Measurements from ENCODE around the gene TIMM22.

The TIMM22 gene

DNA sequence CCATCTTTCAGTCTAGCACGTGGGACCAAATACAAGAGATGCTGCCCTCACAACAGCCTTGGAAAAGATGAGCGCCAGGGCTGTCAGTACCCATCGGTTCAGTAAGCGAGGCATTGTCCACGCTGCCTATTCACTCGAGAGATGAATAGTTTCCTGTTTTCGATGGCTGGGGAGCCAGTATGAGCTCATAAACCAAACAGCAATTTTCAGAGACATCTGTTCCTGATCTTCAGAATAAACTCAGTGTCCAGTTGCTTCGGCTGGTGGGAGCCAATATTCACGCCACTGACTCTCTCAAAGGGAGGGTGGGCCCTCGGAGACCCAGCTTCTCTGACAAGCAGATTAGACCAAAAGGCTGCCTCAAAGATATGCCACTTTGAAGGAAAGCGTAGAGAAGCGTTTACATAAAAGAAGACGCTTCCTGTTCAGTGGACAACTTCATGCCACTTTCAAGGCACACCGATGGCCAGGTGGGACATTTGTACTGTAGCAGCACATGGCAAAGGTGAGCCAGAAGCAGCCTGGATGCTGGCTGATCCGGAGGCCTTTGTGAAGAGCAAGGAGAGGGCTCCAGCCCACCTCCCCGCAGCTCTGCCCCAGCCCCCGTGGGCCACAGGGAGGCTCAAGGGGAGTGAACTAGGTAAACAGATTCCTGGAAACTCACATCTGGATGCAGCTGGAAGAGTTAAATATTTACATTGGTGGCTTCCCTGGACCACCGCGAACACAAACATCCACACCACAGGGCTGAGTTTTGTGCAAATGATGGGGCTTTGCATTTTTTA lies 6.0 kb downstream of the TIMM22 start:
- DNase-seq: peak; percentile 53

DNA sequence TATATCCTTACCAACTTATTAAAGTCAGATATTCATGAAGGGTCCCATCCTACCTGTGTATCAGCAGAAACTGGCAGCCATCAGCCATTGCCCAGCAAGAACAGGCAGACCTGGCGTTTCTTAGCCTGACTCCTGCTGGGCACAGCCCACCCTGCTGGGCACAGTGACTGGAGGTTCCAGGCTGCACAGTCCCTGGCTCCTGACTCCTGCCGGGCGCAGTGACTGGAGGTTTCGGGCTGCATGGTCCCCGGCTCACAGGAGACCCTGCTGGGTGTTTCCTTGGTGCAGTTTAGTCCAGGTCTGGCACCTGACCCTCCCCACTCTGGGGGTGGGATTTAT lies 6.7 kb downstream of the TIMM22 start:
- peak; percentile 57 for DNase-seq

DNA sequence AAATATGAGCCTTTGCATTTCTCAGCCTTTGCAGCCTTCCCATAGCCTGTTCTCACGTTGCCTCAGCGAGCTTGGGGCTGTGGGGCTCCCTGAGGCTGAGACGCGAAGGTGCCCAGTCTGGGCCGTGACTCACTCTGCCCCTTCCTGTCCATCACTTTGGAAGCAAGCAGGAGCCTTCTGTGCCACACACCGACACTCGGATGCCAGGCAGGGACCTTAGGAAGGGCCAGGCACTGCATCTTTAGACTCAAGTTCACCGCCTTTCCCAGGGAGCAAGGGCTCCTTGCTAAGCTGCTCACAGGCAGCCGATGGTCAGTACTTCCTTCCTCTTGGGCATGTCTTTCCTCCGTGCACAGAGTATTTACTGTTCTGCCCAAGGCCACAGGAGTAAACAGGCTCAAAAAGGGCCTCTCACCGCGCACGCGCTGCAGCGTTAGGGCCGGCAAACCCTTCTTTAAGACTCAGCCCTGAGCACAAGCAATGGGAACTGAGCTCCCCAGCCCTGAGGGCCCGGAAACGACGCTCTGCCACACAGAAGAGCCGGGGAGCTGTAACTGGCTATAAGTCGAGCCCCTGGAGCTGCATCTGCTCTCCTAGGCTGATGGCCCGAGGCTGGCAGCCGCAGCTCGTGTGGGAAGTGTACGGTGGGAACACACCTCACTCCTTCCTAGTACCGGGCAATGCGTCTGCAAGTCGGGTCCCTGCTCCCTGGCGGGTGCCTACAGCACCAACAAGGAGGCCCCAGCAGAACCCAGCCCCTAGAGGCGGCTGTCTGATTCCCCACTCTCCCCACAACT lies 7.2 kb downstream of the TIMM22 start:
- DNase-seq: no peak

DNA sequence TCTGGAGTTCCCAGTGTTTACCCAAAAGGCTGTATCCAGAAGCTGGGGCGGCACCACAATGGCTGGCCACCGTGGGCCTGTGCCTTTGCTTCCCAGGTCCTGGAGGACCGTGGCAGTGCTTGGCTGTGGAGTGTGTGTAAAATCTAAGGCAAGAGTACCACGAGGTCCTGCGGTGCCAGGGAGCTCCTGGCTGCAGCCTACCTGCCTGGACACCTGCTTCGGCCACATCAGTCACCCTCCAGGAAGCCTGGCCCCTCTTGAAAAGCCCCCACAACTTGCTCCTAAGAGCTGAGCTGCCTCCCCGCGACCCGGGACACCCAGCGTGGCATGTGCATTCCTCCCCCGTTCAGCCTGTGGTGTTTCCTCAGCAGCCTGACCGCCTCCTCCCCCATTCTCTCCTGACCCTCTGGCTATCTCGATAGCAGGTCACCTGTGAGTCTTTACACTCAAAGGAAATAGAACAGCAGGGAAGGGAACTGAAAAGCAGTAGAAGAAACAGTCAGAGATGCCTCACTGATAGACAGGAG lies 7.9 kb downstream of the TIMM22 start:
- DNase-seq: no peak

DNA sequence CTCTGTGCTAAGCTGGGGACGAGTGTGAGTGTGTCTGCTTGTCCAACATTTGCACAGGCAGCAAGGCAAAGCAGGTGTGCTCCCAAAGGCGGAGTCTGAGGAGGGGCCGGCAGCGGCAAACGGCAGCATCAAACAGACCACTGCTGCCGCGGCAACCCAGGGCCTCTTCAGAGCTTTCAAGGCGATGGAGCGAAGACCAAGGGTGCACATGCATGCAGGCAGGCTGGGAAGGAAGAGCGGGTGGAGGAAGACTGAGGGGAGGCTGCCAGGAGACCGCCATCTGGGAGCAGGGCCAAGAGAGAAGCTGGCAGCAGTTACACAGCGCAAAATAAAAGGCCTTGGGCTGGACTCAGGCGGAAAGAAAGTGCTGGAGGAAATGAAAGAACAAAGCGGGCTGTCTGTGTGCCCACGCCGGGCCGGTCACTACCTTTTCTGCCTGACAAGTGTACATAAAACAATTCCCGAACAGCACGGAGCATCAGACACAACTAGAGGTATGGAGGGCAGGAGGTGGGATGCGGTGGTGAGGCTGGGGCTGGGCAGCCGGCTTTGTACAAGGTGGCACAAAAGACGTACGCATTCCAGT lies 8.5 kb downstream of the TIMM22 start:
- peak; percentile 12 for DNase-seq

DNA sequence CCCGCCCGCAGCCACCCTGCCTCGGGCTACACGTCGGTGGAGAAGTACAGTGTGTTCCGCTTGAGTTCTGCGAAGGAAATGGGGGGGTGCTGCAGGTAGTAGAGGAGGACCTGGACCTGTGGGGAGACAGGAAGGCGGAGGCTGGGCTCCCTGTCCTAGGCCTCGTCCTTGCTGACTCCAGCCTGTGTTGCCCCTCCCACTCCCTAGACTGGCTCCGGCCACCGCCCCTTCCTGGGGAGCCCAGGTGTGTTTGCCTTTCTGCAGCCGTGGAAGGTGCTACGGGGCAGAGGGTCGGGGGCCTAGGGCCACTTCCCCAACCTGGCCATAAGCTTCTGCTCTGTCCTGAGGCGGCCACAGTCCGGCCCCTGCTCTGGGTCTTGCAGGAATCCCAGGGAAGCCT lies 9.1 kb downstream of the TIMM22 start:
- DNase-seq: peak; percentile 18

DNA sequence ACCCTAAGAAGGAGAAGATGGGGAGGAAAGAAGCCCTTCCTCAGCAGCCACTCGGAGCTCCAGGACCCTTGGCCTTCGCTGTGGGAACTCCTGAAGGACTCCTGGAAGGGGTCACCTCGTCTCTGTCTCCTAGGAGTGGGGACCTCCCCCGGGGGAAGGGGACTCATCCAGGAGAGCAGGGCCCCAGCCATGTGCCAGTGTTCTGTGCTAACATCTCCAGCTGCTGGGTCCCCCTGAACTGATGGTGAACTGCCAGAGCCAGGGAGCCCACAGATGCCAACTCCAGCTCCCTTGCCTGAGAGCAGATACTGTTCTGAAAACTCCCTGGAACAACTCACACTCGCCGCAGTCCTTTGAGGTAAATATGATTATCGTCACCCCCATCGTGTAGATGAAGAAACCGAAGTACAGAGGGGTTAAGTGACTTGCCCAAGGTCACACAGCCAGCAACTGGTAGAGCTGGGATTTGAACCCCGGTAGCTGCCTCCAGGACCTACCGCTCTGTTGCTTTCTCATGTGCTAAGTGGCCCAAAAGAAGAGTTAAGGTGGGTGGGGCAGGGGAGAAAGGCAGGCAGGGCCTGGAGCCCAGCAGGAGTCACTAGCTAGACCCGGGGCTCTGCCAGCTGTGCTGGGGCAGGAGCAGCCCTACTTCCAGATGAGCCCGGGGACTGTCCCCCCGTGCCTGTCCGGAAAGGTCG lies 10.5 kb downstream of the TIMM22 start:
- DNase-seq: no peak

DNA sequence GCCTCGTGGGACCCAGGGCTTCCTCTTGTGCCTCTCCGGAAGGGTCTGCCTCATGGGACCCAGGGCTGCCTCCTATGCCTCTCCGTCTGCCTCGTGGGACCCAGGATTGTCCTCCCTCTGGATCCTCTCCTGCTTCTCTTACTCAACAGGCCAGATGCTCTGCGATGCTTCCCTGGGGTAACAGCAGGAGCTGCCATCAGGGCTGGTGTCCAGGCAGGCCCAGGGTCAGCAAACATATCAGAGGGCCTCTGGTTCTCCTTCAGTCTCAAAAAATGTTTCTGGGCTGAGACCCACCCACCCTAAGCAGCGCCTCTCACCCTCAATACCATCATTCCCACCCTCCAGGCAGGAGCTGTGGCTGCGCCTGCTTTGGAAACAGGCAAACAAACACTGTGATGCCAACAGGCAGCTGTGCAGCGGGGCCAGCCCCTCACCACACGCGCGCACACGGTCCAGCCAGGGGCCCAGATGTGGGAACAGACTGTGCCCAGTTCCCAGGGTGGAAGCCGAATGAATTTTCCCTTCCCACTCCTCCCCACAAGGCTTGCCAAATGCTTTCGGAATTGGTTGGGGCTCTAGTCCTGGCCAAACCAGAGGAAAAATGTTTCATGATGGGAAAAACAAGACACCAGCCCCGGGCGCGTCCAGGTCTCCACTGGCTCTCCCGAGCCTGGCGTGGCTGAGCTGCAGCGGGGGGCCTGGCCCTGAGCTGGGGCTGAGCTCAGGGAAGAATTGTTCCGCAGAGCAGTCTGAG lies 11.3 kb downstream of the TIMM22 start:
- DNase-seq: no peak

DNA sequence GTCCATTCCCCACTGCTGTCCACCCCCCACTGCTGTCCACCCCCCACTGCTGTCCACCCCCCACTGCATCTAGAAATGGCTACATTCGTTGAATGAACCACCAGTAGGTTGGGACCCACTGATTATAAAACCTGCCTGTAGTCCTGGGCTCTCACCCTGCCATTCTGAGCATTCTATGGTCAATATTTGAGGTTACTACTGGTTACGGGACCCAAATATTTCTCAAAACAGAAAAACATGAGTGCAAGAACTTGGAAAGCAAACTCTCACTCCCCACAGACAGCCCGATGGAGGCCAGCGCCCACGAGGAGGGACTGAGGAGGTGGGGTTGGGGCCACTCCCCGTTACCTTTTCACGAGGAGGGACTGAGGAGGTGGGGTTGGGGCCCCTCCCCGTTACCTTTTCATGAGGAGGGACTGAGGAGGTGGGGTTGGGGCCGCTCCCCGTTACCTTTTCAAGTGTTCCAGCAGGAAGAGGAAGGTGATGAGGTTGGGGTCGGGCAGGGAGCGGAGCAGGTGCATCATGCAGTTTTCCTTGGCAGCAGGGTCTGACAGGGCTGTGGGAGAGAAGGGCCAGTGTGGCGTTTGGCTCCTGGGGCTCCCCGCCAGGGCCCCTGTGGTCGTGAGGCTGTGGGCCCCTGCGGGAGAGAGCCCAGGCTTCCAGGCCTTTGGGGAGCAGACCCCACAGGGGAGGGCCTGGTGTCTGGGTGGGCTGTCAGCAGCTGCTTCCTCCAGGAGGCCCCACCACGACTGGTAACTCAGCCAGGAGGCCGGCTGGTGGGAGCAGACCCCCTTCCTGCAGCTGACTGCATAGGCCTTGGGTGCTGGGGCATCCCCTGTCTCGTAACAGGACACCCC lies 12.5 kb downstream of the TIMM22 start:
- DNase-seq: no peak

DNA sequence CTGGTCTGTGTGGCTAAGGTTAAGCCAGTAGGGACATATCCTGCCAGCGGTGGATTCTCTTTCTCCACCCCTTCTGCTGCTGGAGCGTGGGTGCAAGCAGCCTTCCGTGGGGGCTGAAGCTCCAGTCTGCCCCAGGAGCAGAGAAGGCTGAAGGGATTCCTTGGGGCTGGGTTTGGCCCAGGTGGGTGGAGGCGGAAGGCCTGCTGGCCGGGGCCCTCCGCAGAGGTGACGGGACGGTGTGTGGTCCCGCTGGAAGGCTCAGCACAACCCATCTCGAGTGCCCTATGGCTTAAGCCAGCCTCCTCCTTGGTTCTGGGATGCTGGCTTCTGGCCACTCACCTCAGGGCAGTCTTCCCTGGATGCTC lies 13.1 kb downstream of the TIMM22 start:
- no peak for DNase-seq

DNA sequence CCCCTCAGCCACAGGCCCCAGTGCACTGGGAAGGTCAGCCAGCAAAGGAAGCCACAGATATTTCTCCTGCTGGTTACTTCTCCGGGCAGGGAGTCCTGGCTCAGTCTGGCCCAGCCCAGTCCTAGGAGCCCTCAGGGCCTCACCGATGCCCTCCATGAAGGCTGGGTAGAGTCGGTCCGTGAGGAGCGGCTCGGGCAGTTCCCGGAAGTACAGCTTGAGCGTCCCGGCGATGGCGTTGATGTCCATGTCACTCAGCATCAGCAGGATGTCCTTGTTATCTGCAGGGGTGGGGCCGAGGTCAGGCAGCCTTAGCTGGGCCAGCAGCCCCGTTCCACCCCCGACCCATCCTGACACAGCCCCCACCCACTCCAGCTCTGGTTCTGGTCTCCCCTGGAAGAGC lies 13.7 kb downstream of the TIMM22 start:
- no peak for DNase-seq

DNA sequence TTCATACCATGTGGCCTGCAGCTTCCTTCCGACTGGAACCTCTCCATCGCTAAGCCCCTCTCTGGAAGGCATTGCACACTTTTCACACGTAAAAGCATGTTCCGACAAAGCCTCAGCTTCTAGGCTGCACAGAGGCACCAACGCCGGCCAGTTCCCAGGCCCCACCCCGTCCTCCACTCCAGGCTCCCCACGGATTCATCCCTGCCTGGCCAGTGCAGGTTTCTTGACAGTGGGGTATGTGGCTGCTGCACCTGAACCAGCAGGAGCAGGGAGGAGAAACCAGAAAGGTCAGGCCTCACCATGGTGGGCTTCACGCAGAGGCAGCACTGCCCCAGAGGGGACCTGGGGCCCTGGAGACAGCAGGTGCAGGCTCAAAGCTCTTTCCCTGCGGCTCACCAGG lies 14.2 kb downstream of the TIMM22 start:
- no peak for DNase-seq

DNA sequence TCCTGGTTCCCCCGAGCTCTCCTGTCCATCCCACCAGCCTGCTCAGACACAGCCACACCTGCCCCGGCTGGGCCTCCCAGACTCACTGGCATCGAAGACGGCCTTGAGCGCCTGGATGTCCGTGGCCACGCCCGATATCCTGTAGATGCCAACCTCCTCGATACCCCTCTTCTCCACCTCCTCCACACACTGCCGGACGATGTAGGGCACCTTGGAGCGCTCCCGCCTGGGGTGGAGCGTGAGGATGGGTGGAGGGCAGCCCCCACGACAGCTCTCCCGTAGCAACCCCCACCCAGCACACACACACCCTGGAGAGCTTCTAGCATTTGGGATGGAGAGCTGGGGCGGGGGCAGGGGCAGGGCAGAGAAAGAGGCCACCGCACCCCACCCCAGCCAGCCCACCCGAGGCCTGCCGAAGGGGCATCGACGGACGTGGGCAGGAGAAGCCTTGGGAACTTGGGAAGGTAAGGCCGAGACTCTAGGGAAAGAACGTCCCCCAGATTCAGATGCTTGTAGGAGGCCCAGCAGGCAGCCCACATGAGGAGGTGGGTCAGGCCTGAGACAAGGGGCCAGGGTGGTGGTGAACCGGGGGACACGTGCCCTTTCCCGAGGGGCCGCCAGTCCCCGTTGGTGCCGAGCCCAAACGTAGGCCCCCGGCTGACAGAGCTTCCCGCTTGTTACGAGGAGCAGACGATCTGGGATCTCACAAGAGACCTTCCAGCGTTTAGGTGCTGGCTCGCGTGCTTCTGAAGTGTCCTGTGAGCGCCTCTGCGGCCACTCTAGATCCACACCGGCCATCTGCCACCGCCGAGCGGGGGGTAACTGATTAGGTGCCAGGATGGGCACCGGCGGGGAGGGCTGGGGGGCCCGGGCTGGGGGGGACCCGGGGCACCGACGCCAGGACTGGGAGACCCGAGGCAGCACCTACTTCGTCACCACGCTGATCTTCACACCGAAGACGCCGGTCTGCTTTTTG lies 15.1 kb downstream of the TIMM22 start:
- DNase-seq: no peak

DNA sequence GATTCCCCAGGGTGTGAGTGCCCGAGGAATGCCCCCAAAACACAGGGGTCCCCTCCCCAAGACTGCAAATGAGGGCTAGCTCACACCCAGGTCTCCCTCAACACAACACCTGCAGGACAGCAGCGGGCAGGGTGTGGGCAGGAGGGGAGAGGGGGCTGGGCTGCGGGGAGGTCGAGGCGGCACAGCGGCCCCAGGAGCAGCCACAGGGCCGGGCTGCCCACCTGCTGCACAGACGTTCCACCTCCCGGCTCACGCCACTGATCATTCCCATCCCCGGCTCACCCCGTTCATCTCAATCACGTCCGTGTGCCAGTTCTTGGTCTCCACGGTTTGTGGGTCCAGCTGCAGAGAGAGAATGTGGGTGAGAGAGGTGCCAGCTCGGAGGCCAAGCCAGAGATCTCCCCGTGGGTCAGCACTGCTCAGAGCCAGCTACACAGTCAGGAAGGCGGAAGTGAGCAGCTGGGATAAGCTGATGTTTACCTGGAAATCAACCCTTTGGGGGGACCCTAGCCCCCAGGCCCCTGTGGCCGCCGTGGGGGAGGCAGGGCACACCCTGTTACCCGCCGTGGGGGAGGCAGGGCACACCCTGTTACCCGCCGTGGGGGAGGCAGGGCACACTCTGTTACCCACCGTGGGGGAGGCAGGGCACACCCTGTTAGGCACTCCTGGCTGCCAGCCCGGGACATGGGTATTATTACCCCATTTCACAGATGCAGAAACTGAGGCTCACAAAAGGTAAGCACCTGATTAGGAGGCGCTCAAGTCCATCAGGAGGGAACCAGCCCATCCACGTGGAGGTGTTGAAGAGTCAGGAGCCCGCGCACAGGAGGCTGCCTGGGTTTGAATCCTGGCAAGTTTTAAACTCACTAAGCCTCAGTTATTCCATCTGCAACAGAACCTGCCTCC lies 16.1 kb downstream of the TIMM22 start:
- DNase-seq: no peak

DNA sequence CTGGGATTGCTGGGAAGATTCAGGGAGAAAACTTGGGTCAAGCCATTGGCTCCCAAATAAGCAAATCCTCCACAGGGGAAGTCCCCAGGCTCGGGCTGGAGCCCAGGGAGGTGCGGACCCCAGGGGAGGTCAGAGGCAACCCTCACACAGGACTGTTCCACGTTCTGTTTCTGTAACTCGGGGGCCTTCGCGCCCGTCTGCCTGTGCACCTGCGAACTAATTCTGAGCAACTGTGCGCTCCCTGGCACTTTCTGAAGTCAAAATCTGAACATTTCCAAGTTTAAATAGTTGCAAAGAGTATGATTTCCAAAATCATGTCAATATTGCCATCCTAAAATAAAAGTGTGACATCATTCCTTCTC lies 16.8 kb downstream of the TIMM22 start:
- DNase-seq: no peak

DNA sequence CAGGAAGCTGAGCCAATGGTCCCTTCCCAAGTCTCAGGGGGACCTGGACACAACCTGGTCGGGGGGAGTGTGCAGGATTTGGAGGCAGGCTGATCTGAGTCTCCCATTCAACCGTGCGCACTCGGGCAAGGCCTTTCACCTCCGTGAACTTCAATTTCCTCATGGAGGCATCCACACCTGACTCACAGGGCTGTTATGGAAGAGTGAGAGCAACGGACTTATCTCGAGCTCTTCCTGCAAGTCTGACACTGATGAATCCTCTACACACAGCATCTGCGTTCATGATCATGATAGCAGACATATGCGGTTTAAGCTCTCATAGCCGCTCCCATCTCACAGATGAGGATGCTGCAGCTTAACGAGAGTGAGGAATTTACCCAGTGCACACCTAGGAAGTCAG lies 21.6 kb downstream of the TIMM22 start:
- no peak for DNase-seq

DNA sequence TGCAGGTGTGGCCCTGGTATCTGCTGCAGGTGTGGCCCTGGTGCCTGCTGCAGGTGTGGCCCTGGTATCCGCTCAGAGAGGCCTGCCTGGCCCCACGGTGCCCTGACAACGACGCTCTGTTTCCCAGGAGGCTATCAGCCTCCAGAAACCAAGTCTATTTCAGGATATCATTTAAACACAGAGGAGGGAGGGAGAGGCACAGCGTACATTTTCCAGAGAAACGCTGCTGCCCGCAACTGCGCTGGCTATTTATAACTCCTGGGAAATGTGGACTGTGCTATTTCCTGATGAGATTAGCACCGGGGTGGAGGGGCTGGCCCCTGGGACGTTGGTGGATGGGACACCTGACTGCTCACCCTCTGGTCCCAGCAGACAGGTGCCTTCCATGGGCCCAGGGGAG lies 22.5 kb downstream of the TIMM22 start:
- no peak for DNase-seq

DNA sequence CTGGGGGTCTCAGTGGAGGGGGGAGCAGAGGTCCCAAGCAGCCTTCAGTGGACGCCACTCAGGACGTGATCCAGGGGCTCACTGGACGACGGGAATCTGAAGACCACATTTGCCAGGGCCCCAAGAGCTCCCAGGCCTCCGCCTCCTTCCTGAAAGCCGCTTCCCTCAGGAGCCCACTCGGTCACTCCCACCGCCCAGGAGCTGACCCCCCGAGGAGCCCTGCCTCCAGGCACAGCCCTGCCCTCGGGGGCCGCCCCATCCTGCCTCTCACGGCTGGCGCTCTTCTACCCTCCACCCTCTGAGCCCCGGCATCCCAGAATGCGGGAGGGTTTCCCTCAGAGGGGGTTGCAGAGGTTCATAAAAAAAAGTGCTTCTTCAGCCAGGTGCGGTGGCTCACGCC lies 24.2 kb downstream of the TIMM22 start:
- no peak for DNase-seq

DNA sequence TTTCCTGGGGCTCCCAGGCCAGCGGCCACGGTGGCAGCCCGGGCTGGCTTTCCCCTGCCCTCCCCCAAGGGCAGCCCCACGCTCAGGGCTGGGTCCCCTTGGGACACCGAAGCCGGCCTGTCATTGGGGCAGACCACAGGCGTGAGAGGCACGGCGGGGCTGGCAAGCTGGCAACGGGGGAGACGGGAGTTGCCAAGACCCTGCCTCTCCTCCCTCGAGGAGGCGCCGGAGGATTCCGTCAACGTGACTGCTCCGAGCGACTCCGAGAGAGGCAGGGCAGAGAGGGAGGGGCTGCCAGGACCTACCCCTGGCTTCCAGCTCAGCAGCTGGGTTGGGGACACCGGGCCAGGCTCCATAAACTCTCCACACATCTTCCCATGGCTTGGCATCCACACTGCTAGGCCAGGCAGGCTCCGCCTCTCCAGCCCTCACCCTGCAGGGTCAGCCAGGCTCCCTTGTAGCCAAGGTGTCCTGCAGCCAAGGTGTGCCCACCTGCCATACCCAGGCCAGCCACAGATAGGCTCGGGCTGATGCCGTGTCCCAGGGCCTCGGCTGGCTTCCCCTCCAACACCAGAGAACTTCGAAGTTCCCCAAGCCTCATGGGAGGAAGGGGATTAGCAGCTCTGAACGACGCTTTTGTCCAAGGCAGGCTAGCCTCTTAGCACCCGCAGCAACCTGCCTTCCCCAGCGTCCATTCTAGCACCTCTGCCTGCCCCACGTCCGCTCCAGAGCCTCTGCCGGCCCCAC lies 25.5 kb downstream of the TIMM22 start:
- DNase-seq: no peak

Measured in DMS53 (cell line).